Measurements from ENCODE around the gene SHLD2.
"Not testable (repeated sequence)": the region's sequence is repeated elsewhere in the genome, so short reads cannot be mapped to it uniquely, and the experiment has no call there.

The SHLD2 gene

DNA sequence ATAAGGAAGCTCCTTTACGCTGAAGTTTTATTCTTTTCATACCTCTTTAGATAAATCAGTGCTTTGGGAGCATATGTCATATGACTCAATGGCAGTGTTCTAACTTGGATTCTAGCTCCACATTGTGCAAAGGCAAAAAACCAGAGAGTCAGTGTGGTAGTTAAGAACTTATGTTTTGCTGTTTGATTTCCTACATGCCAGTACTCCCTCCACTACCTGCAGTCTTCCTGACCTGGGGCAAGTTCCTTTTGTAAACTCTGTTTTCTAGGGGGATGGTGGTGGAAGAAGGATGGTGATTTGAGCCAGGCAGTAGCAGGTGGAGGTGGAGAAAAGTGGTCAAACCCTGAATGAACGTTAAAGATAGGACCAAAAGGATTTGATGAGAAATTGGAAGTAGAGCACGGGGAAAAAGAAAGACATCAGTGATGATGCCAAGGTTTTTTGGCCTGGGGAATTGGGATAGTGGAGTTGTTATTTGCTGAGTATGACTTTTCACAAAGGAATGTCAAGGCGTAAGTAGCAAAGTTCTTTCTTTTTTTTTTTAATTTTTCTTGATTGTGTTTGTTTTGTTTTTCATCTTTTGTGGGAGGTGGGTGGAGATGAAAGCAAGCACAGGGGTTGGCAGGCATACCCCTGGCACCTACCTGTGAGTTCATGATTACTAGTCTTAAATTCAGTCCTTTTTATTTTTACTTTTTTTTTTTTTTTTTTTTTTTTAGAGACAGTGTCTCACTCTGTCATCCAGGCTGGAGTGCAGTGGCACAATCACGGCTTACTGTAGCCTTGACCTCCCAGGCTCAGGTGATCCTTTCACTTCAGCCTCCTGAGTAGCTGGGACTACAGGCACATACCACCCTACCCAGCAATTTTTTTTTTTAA, 47.5 kb downstream of the SHLD2 start:
- DNase-seq (ENCODE audit: low read depth, low spot score), result not testable (repeated sequence)

DNA sequence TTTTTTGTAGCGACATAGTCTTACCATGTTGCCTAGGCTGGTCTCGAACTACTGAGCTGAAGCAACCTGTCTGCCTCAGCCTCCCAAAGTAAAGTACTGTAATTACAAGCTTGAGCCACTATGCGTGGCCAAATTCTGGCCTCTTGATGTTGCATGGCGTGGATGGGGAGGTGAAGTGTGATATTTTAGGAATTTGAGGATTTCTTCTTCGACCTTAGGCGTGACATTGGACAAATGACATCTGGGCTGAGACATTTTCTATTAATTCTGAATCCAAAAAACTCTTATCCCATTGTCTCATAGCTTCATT, 48.1 kb downstream of the SHLD2 start:
- DNase-seq (ENCODE audit: low read depth, low spot score), result not testable (repeated sequence)

GRCh38 chr10:87145598-87145997, 50.6 kb downstream of the SHLD2 start:
- DNase-seq (ENCODE audit: low read depth, low spot score), result not testable (repeated sequence)

GRCh38 chr10:87149020-87149609, 54.1 kb downstream of the SHLD2 start:
- not testable (repeated sequence) for DNase-seq (ENCODE audit: low read depth, low spot score)

DNA sequence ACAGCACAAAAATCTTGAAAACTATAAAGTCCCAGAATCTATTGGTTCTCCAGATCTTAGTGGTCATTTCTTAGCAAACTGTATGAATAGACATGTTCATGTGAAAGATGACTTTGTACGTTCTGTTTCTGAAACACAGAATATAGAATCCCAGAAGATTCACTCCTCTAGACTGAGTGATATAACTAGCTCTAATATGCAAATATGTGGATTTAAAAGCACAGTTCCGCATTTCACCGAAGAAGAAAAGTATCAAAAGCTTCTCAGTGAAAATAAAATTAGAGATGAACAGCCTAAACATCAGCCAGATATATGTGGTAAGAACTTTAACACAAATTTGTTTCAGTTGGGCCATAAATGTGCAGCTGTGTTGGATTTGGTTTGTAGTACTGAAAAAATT, 56.5 kb downstream of the SHLD2 start:
- DNase-seq (ENCODE audit: low read depth, low spot score), result not testable (repeated sequence)

- DNase-seq (ENCODE audit: low read depth, low spot score), result not testable (repeated sequence)
Measured at GRCh38 chr10:87156841-87157240, 61.8 kb downstream of the SHLD2 start.

GRCh38 chr10:87157821-87158220, 62.8 kb downstream of the SHLD2 start:
- not testable (repeated sequence) for DNase-seq (ENCODE audit: low read depth, low spot score)

DNA sequence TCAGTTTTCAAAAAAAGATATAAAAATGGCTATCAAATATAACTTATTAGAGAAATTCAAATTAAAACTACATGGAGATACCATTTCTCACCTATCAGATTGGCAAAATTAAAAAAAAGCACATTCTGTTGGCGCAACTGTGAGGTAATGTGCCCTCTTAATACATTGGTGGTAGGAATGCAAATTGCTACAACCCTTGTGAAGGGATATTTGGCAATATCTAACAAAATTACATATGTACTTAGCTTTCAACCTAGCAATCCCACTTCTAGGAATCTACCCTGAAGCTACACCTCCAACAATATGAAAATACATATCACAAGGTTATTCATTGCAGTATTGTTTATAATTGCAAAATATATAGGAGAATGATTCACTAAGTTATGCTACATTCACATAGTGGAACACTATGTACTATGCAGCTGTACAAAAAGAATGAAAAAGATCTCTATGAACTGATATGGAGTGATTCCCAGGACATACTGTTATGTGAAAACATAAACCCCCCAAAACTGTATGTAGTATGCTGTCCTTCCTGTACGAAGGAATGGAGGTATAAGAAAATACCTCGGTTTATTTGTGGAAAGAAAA, 67.8 kb downstream of the SHLD2 start:
- not testable (repeated sequence) for DNase-seq (ENCODE audit: low read depth, low spot score)

DNA sequence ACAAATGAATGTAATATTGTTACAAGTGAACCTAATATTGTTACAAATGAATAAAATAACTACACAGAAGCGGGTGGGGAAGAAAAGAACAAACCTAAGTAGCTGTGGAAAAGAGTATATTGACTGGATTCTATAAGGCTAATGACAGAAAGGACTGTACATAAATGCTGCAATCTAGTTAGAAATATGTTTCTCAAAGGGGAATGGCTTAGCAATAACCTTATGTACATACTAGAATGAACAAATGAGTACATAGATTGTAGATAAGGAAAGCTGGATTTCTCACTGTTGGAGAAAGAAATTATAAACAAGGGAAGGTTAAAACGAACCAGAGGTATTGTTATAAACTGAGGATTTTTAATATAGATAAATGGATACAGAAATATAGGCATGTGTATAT, 68.4 kb downstream of the SHLD2 start:
- DNase-seq (ENCODE audit: low read depth, low spot score), result not testable (repeated sequence)

DNA sequence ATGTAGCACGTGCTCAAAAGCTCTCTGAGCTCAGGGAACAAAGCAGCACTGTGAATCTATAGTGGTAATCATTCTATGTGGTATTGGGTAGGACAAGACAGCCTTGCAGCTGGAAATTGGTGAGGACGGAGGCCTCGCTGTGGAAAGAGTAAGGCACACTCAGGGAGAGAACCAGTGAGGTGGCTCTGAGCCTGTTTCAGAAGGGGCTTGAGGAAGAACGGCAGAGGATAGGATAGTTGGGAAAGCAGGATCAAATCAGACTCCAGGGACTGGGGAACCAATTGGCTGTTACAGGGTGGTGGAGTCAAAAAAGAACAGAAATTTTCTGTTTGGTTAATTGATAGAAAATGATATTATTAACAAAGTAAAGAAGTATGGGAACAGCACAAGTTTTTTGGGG, 74.9 kb downstream of the SHLD2 start:
- not testable (repeated sequence) for DNase-seq (ENCODE audit: low read depth, low spot score)

GRCh38 chr10:87170705-87171104, 75.7 kb downstream of the SHLD2 start:
- not testable (repeated sequence) for DNase-seq (ENCODE audit: low read depth, low spot score)

GRCh38 chr10:87171670-87172069, 76.7 kb downstream of the SHLD2 start:
- not testable (repeated sequence) for DNase-seq (ENCODE audit: low read depth, low spot score)

DNA sequence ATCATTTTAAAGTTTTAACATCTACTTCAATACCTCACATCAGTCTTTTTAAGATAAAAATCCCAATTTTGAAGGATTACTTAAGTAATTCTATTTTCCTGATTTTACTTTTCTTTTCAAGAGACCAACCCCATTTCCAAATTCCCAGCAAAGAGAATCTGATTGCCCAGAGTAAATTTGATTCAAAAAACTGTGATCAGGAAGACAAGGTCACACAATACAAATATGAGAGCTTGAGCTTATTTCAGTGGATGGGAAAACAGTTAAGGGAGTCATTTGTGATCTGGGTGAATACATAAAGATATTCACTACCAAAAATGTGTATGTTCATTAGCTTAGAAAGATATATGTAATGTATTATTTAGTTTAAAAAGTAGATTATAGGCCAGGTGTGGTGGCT, 77.2 kb downstream of the SHLD2 start:
- DNase-seq (ENCODE audit: low read depth, low spot score), result not testable (repeated sequence)

GRCh38 chr10:87177587-87177986, 82.6 kb downstream of the SHLD2 start:
- DNase-seq (ENCODE audit: low read depth, low spot score), result not testable (repeated sequence)

GRCh38 chr10:87184421-87184820, 89.4 kb downstream of the SHLD2 start:
- DNase-seq (ENCODE audit: low read depth, low spot score), result peak; percentile 48

- not testable (repeated sequence) for DNase-seq (ENCODE audit: low read depth, low spot score)
Measured at GRCh38 chr10:87186016-87186415, 91.0 kb downstream of the SHLD2 start.

GRCh38 chr10:87187573-87187972, 92.6 kb downstream of the SHLD2 start:
- DNase-seq (ENCODE audit: low read depth, low spot score), result not testable (repeated sequence)

- DNase-seq (ENCODE audit: low read depth, low spot score), result not testable (repeated sequence)
Measured at GRCh38 chr10:87191841-87192240, 96.8 kb downstream of the SHLD2 start.

DNA sequence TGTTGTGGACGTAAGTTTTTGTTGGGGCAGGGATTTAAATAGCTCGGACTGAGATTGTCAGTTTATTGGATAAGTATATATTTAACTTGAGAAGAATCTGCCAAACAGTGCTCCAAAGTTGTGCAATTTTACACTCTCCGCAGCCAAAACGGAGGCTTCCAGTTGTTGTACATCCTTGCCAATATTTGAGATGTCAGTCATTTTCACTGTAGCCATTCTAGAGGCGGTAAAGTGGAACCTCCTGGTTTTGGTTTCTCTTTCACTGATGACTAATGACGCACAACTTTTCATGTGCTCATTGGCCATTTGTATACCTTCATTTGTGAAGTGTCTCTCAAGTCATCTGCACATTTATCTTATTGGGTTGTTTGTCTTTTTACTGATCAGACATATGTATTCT, 105.9 kb downstream of the SHLD2 start:
- not testable (repeated sequence) for DNase-seq (ENCODE audit: low read depth, low spot score)

GRCh38 chr10:87204801-87205200, 109.8 kb downstream of the SHLD2 start:
- not testable (repeated sequence) for DNase-seq (ENCODE audit: low read depth, low spot score)

DNA sequence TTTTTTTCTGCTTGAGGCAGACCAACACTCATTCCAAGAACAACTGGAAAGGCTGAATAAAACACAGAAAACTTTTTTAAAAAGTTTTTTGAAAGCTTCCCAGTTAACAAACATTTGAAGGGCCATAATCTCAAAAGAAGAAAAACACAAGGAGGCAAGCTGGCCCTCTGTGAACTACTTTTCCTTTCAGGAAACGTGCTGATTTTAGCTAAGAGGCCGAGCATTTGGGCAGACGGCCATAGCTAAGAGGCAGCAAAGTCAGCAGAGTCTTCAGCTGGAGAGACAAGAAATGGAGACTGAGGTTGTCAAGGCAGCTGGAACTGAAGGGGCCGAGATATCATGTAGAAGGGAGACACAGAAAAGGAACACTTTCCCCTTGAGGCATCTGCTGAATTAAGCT, 111.9 kb downstream of the SHLD2 start:
- DNase-seq (ENCODE audit: low read depth, low spot score), result not testable (repeated sequence)

GRCh38 chr10:87210309-87210708, 115.3 kb downstream of the SHLD2 start:
- not testable (repeated sequence) for DNase-seq (ENCODE audit: low read depth, low spot score)

- not testable (repeated sequence) for DNase-seq (ENCODE audit: low read depth, low spot score)
Measured at GRCh38 chr10:87211848-87212247, 116.8 kb downstream of the SHLD2 start.
